GM18508 (cell line): ENCODE data around the gene ECSIT.
A peak's percentile ranks its signal among the peaks of the same experiment; 100 is the strongest.
"Not testable (repeated sequence)": the region's sequence is repeated elsewhere in the genome, so short reads cannot be mapped to it uniquely, and the experiment has no call there.

Source experiments
- ATAC-seq: cut with Tn5 transposase; IDR thresholded peaks from one replicate; pipeline ENCODE4 v1.9.1; 2021; ENCODE audit warnings: moderate number of reproducible peaks; ENCODE audit not compliant: insufficient read depth, unreplicated experiment

ECSIT gene, protein sequence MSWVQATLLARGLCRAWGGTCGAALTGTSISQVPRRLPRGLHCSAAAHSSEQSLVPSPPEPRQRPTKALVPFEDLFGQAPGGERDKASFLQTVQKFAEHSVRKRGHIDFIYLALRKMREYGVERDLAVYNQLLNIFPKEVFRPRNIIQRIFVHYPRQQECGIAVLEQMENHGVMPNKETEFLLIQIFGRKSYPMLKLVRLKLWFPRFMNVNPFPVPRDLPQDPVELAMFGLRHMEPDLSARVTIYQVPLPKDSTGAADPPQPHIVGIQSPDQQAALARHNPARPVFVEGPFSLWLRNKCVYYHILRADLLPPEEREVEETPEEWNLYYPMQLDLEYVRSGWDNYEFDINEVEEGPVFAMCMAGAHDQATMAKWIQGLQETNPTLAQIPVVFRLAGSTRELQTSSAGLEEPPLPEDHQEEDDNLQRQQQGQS

DNA sequence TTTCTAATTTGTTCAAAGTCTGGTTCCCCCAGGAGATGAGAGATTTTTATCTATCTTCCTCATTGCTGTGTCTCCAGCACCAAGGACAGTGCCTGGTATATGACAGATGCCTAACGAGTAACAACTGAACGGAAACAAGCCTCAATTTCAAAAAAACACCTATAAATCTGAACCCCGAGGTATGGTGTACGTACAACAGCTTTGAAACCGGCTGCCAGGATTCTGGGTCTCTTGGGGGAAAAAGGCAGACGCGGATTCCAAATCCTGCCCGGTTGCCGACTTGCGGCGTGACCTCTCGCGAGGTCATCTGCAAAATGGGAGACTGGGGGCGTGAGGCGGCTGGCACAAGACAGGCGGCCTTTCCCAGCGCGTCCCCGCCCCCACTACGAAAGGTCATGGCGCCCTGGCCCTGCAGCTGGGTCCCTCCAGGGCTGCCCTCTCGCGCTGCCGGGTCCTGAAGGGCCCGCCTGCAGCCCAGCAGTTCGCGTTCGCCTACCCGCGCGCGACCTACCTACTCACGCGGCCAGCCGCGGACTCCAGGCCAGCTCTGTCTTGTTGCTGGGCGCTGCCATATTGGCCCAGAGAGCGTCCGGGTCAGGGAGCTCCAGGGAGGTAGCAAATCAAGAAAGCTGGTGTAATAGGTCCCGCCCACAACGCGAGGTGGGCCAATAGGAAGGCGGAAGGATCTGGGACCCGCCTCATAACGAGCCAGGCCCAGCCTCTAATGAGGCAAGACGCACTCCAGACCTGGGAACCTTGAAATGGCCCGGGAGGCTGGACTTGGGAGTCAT, at the start of gene ECSIT:
TSS of gene ECSIT (minus strand) at position 584 of the 791 bp plus-strand sequence. CDS start 9,964 bp downstream, outside the sequence.
- ATAC-seq: peak; percentile 60

DNA sequence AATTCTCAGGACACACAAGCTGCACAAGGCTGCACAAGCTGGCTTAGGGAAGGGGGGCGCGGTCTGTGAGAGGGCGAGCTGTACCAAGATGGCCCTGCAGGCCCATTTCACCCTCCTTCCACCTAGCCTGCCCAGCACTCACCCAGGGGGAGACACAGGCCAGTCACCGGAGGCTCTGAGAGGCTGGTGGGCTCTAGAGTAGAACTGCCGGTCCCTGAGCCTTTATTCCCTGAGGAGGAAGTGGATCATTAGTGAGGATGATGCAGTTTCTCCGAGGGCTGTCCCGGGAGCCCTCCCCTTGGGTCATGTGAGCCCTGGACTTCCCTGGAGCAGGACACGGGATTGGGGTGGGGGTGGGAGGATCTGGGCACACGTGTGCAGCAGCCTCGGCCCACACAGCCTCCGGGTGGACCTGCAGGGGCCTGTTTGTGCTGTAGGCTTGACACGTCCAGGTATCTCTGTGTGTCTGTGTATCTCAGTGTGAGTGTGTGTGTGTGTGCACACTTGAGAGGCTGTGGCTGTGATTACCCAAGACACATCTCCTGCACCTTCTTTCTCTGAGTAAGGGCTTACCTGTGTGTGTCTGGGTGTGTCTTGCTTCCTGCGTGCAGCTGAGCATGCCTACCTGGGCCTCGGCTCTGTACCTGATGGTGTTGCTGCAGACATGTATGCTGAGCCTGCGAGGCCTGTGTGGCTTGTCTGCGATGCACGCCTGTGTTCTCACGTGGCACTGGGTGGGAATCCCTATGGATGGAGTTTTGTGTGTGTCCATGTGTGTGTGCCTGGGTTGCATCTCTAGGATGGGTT, 48.7 kb upstream of the ECSIT start, which contains the start of gene ACP5:
TSS of gene ACP5 (minus strand) at position 195 of the 807 bp plus-strand sequence. CDS start 328 bp downstream, outside the sequence.
- ATAC-seq: no peak

DNA sequence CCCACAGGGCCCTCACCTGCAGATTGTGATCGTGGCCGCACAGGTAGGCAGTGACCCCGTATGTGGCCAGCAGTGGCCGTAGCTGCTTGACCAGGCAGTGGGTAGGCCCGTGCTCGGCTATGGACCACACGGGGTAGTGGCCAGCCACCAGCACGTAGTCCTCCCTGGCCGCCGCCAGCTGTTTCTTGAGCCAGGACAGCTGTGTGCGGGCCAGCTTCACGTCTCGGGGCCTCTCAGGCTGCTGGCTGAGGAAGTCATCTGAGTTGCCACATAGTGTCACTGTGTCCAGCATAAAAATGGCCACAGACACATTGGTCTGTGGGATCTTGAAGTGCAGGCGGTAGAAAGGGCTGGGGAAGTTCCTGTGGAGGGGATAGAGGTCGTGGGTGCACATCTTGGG, 47.3 kb upstream of the ECSIT start:
- no peak for ATAC-seq

DNA sequence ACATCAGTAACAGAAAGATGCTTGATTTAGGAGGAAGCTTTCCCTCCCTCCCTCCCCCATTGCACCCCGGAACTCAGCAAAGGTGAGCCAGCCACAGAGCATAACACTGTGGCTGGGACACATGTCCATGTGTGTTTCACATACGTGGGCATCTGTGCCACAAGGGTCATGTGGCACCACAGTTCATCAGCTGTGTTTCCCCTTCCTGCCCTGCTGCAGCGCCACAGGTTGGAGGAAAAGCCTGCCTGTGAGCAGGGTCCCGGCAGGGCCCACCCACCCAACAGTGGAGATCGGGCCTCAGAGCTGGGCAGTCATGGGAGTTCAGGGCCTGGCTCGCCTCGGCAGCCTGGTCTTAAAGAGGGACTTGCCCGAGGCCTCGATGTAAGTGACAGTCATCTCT, 45.8 kb upstream of the ECSIT start:
- ATAC-seq: no peak

DNA sequence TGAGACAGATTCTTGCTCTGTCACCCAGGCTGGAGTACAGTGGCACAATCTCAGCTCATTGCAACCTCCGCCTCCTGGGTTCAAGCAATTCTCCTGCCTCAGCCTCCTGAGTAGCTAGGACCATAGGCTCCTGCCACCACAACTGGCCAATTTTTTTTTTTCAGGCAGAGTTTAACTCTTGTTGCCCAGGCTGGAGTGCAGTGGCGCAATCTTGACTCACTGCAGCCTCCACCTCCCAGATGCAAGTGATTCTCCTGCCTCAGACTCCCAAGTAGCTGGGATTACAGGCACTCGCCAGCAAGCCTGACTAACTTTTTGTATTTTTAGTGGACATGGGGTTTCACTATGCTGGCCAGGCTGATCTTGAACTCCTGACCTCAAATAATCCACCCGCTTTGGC, 44.8 kb upstream of the ECSIT start:
- ATAC-seq: not testable (repeated sequence)

DNA sequence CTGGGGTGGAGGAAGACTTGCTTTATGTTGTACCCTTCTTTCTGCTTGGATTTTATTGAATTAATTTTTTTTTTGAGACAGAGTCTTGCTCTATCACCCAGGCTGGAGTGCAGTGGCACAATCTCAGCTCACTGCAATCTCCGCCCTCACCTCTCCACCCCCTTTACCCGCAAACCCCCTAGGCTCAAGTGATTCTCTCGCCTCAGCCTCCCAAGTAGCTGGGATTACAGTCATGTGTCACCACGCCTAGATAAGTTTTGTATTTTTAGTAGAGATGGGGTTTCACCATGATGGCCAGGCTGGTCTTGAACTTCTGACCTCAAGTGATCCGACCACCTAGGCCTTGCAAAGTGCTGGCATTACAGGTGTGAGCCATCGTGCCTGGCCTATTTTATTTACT, 44.4 kb upstream of the ECSIT start:
- ATAC-seq: not testable (repeated sequence)

DNA sequence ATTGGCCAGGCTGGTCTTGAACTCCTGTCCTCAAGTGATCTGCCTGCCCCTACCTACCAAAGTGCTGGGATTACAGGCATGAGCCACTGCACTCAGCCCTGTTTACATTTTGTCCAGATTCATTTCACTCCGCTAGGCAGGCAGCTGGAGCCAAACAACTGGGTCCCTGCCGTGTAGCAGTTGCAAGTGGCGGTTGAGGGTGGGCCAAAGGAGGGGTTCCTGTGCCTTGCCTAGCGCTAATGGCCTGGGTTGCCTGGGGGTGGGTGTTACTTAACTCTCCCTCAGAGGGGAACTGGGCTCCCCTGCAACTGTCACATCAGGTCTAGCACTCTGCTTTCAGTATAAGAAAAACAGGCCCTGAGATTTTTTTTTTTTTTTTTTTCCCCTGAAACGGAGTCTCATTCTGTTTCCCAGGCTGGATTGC, 41.1 kb upstream of the ECSIT start:
- no peak for ATAC-seq

DNA sequence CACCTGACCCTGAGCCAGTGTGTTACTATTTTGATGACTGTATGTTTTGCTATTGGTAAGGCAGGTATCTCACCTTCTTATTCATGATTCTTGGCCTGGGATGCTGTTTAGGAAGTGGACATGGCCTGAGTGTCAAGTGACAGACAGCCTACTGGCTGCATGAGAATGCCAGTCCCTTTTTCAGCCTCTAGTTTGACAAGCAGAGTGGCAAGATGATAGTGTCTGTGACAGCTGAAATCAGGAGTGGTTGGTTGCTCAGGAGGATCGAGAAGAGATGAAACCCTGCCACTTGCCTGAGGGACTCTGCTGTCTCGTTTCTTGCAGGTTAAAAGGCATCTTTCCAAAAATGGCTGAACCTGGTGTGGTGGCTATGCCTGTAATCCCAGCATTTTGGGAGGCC, 37.2 kb upstream of the ECSIT start:
- no peak for ATAC-seq

DNA sequence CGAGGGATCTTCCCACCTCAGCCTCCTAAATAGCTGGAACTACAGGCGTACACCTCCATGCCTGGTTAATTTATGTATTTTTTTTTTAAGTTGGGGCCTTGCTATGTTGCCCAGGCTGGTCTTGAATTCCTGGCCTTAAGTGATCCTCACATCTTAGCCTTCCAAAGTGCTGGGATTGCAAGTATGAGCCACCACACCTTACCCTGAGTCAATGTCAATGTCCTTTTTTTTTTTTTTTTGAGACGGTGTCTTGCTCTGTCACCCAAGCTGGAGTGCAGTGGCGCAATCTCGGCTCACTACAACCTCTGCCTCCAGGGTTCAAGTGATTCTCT, 36.7 kb upstream of the ECSIT start:
- ATAC-seq: not testable (repeated sequence)

DNA sequence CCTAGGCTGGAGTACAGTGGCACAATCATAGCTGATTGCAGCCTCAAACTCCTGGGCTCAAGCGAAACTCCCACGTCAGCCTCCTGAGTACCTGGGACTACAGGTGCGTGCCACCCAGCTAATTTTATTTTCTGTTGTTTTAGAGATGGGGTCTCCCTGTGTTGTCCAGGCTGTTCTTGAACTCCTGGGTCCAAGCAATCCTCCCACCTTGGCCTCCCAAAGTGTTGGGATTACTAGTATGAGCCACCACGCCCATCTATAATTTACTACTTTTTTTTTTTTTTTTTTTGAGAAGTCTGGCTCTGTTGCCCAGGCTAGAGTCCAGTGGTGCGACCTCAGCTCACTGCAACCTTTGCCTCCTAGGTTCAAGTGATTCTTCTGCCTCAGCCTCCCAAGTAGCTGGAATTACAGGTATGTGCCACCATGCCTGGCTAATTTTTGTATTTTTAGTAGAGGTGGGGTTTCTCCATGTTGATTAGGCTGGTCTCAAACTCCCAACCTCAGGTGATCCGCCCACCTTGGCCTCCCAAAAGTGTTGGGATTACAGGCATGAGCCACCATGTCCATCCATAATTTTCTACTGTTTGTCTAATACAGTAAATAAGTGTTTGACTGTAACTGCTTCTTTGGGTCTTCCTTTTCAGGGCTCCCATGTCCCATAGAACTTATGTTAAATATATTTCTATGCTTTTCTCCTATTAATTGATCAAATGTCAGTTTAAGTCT, 35.3 kb upstream of the ECSIT start:
- ATAC-seq: not testable (repeated sequence)

DNA sequence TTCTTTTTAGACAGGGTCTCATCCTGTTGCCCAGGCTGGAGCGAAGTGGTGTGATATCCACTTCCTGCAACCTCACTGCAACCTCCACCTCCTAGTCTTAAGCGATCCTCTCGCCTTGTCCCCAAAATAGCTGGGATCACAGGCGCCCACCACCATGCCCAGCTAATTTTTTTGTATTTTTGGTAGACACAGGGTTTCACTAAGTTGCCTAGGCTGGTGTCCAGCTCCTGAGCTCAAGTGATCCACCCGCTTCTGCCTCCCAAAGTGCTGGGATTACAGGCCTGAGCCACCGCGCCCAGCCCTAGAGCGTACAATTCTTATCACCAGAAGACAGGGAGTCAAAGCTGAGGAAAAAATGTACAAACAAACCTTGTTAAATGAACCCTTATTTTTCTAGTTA, 34.6 kb upstream of the ECSIT start:
- no peak for ATAC-seq

DNA sequence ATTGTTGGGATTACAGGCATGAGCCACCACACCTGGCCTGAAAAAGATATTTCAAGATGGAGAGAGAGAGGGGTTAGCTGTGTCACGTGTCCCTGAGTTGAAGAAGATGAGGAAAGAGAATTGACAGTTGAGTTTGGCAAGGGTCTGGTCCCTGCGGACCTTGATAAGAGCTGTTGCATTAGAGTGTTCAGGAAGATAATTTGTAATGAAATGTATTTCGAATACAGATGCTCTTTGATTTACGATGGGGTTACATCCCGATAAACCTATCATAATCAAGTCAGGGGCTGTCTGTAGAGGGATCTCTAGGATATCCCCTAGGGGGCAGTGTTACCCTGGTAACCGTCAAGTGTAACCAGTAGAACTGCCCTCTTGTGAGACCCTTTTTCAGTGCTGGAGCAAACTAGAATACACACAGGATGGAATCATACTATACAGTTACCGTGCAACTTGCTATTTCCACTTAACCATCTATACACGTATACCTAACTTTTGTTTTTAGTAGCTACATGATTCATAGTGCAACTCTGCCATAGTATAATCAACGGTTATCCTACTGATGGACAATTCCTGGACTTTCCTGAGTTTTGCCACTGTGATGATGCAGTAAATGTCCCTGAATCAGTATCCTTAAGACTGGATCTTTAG, 31.6 kb upstream of the ECSIT start:
- ATAC-seq: peak; percentile 38

DNA sequence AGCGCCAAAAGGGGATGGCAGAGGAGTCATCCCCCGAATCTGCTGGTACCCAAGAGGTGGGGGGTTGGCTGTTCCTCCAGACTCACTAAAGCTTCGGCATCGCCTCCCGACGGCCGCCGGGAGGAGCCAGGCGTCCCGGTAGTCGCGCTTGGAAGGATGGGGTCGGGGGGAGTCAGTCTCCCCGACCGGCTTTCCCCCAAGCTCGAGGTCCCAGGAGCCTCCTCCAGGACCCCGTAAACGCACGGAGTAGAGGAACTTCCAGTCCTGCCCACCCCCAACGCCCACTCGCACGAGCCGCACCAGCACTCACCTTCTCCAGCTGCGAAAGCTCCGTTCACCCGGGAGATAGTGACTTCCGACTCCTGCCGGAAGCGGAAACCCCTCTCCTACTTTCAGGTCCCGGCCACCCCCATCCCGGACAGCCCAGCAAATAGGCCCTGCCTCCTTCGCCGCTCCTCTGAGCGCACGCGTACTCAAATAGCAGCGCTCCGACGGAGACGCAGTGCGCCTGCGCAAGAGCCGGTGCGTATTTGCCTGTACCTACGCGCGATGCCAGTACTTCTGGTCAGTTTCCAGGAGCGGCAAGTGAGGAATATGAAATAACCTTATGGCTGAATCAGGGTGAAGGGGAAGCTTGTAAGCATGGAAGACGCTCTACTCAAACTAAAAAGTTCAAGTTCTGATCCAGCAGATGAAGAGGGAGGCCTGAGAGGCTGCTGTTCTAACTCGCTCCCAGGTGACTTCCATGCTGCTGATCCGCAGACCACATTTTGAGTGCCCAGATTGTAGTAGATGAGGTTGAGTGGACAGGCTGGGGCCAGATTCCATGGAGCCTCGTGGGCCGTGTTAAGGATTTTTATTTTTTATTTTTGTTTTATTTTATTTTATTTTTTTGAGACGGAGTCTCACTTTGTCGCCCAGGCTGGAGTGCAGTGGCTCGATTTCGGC, 30.2 kb upstream of the ECSIT start, which contains the start of gene ELOF1:
TSS of gene ELOF1 (minus strand) at position 350 of the 948 bp plus-strand sequence. CDS start 4,883 bp downstream, outside the sequence.
- no peak for ATAC-seq

DNA sequence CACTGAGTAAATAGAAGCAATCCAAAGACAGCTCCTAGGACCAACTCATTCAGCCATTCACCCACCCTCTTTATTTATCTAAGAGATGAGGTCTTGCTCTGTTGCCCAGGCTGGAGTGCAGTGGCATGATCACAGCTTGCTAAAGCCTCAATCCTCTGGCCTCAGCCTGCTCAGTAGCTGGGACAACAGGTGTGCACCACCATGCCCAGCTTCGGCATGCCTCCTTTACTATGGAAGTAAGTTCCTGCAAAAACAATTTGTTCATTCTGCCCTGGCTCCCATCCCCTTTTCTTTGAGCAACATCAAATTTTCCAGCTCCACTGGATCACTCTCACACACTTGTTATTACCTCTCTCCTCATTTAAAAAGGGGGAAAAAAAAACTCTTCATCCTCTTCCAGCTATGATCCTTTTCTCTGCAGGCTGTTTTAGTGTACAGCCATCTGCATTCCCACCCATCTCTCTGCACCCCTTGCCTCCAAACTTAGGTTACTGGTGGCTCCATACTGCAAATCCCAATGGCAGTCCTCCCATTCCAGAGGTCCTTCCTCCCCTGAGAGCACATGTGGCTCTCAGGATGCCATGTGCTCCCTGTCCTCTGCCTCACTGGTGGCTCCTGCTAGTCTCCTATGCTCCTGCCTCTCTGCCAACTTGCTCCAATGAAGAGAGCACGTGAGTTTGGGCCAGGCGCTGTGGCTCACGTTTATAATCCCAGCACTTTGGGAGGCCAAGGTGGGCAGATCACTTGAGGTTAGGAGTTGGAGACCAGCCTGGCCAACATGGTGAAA, 27.9 kb upstream of the ECSIT start:
- no peak for ATAC-seq

DNA sequence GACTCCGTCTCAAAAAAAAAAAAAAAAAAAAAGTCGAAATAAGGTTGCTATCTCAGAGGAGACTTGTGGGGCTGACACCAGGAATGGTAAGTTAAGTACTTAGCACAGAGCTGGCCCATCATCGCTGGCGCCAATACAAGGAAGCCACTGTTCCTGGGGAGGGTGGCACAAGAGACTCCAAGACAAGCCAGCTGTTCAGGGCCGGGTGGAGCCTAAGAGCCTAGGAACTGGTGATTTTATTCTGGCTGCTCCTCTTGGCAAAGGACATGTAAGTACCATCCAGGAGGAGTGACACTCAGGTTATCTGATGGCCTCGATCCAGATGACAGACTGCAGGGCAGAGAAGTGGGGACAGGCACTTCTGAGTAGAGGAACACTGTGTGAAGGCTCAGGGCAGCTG, 26.3 kb upstream of the ECSIT start:
- no peak for ATAC-seq

DNA sequence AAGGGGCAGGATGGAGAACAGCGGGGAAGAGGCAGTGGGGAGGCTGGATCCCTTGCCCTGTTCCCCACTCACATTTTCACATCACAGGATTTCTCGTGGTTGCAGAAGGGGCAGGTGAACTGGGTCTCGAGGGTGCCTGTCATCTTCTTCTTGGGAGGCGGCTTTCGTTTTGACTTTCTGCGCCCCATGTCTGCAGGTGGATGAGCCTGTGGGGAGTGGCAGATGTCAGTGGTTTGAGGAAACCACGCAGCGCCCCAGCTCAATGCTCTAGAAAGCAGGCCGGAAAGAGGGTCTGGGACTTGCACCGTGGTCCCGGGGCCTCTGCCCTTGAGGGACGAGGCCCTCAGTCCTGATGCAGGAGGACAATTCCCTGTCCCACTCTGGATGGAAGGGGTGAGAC, 25.2 kb upstream of the ECSIT start:
- ATAC-seq: no peak

DNA sequence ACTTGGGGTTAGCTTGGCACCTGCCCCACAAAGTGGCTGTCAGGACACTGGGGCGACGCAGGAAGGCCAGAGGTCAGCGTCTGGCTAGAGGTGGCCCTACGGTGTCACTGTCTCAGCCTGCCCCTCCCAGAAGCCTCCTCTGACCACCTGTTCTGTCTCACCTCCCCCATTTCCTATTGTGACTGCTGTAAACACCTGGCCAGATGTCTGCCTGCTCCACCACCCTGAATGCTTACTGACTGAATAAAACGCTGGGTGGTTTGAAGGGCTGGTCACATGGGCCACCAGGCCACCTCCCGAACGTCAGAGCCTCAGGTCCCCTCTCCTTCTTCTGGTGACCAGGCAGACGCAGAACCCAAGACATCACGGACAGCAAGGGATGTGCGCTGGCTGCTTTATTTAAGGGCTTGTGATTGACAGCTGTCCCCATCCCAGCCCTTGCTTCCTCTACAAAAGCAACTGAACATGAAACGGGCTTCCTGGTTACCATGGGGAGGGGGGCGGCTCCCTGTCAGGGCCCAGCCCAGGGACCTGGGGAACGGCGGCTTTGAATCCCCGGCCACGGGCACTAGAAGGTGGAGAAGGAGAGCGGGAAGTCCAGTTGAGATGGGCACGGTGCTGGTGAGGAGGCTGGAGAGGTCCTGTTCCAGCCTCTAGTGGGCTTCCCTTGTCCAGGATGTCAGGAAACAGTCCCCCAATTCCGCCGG, 23.9 kb upstream of the ECSIT start:
- no peak for ATAC-seq
